GM21529 (cell line): ENCODE results near the gene UHRF1.

Experiments
- ATAC-seq: cut with Tn5 transposase; IDR thresholded peaks from one replicate; pipeline ENCODE4 v1.9.1; 2021; ENCODE audit not compliant: unreplicated experiment

The UHRF1 gene

DNA sequence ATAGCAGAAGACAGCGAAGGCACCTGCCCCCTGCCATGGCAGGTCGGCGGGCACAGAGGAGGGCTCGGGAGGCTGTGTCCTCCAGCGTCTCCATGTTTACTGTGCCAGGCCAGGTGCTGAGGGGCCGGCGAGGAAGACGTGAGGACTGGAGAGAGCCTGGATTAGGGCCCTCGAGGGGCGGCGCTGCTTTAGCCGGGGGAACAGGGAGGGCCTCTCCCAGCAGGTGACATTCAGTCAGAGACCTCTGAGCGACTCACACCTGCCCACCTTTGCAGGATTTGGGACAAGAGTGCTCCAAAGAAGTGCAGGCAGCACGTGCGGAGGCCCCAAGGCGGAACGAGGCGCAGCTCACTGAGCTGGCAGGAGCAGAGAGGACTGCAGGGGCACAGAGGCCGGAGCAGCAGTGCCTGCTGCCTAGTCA is 77.2 kb downstream of the UHRF1 start:
- no peak for ATAC-seq

DNA sequence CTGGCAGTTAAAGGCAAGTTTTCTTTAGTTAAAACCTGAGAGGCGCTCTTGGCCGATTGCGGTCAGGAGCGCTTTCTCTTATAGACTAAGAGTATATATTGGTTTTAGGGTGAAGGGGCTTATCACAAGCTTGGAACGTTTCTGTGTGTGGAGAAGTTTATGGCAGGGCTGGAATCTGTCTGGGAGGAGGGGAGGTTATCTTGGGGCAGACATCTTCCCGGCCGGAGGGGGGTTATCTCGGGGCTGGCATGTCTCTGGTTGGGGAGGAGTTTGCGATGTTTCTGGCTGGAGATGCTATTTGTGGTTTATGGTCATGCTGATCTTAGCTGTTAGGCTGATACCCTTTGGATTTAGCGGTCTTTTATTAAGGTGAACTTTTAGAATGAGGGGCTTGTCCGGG is 78.0 kb downstream of the UHRF1 start:
- ATAC-seq, result no peak

DNA sequence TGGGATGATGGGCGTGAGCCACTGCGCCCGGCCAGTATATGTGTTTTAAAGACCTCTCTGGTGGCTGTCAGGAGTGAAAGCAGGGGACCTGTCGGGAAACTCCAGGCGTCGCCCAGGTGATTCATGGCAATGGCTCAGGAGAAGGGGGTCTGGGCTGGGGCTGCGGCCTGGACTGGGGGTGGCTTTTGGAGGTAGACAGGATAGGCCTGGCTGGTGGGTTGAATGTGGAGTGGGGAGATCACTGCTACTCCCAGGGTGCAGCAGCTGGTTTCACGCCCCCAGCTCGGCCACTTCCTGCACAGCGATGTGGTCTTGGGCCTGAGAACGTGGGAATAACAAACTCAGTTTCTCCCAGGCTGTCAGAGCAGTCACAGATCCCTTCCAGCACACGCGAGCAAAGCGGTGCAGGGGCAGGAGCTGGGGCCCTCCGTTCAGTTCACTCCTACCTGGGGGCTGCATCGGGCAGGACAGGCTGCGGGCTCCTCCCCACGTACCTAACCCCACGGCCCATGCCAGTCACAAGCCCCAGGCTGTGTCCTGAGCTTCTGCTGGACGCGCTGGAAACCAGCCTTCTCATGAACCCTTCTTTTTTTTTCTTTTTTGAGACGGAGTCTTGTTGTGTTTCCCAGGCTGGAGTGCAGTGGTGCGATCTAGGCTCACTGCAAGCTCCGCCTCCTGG is 78.5 kb downstream of the UHRF1 start:
- no peak for ATAC-seq

DNA sequence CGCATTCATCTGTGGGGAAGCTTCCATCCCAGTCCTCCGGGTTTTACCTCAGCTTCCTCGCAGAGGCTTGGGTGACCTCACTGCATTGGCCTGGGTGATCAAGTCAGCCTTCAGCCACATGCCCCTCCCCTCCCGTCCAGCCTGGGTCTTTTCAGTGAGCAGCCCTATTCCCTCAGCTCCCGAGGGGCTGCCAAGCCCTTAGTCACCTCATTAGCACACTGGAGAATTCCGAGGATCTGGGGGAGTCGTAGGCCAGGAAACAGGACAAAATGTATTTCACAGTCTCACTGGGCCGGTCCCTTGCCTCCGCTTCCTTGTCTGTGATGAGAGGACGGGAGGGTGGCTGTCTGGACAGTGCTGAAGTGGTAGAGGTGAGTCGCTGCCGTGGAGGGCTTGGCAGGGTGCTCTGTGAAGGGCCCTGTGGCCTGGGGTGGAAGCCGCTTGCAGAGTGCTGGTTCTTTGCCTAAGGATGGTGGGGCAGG is 79.5 kb downstream of the UHRF1 start:
- ATAC-seq, result no peak

DNA sequence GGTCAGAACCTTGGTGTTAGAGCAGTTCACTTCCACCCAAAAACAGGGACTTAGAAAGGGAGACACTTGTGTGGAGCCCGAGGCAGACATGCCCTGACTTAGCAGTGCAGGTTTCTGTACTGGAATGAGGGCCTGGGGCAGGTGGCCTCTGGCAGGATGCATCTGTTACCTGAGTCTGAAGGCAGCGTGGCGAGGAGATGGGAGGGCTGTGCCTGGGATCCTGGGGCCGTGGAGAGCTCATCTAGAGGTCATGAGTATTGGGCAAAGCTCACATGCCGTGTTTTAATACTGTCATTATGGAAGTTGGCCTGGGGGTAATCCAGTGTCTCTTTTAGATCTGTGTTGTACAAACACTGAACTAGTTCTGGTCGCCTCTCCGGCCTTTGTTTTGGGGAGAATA is 81.0 kb downstream of the UHRF1 start:
- ATAC-seq, result no peak

DNA sequence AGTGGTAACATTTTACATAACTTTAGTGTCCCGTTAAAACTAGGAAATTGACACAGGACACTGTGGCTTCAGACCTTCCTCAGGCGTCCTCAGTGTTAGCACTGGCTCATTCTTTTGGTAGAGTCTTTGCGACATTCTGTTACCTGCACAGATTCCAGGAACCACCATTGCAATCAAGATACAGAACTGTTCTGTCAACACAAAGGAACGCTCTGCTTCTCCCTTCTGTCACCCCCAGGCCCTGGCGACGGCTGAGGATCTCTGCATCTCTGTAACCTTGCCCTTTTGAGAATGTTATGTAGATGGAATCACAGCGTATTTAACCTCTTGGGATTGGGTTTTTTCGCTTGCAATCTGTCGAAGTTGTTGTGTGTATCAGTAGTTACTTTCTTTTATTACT is 82.2 kb downstream of the UHRF1 start:
- no peak for ATAC-seq

DNA sequence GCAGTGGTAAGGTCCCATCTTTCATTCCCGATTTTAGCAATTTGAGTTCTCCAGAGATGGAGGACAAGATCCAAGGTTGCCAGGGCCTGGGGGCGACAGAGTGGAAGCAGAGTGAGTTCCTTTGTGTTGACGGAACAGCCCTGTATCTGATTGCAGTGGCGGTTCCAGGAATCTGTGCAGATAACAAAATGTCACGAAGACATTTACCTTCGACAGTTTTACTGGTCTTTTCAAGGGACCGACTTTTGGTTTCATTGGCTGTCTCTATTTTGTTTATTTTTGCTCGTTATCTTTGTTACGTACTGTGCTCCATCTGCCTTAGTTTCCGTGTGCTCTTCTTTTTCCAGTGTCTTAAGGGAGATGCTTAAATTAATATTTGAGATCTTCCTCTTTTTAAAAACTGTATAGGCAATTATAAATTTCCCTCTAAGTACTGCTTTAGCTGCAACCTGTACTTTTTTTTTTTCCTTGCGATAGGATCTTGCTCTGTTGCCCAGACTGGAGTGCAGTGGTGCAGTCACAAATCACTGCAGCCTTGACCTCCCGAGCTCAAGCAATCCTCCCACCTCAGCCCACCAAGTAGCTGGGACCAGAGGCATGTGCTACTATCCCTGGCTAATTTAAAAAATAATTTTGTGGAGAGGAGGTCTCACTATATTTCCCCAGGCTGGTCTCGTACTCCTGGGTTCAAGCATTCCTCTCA is 82.8 kb downstream of the UHRF1 start:
- no peak for ATAC-seq

DNA sequence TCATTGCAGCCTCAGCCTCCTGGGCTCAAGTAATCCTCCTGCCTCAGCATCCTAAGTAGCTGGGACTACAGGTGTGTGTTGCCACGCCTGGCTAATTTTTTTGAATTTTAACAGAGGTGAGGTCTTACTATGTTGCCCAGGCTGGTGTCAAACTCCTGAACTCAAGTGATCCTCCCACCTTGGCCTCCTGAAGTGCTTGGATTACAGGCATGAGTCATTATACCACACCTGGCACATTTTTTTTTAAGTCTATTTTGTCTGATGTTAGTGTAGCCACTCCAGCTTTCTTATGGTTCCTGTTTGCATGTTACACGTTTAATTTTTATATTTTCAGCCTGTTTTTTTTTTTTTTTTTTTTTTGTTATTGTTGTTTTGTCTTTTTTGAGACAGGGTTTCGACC is 84.4 kb downstream of the UHRF1 start:
- no peak for ATAC-seq

DNA sequence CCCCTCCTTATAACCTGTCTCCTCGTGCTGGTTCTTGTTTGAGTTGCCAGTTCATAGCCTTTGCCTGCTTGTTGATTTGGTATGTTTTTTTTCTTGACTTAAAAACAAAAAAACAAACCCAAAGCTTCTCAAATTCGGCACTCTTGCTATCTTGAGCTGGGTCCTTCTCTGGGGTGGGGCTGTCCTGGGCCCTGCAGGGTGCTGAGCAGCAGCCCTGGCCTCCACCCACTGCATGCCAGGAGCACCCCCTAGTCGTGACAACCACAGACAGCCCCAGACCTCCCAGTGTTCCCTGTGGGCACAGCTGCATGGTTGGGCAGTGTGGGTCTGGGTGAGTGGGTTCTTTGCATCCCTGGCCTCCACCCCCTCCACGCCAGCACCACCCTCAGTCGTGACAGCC is 87.4 kb downstream of the UHRF1 start:
- no peak for ATAC-seq

DNA sequence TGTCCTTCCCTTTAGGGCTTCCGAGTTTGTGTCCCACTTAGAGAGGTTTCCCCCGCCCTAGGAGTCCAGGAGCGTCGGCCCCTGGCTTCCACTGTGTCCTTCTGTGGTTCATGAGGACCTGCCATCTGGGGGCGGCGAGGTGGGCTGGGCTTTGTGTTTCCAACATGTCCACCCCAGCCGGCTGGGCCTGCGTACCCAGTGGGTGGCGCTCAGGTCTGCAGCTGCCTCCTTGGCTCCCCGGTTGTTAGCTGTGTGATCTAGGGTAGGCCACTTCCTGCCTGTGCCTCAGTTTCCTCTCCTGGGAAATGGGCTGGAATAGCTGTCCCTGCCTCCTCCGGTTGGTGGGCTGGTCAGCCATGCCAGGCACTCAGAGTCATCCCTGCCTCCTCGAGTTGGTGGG is 88.0 kb downstream of the UHRF1 start:
- no peak for ATAC-seq

DNA sequence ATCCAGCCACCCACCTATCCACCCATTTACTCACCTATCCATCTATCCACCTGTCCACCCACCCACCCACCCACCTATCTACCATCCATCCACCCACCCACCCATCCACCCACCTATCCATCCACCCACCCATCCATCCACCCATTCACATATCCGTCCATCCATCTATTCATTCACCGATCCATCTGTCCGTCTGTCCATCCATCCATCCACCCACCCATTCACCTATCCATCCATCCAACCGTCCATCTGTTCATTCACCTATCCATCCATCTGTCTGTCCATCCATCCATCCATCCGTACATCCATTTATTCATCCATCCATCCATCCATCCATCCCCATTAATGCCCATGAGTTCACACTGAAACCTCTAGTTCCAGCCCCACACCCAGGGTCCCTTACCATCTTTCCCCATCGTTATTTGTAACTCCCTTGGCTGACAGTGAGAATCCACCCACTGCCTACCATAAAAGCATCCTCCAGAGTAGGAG is 90.9 kb downstream of the UHRF1 start:
- no peak for ATAC-seq

DNA sequence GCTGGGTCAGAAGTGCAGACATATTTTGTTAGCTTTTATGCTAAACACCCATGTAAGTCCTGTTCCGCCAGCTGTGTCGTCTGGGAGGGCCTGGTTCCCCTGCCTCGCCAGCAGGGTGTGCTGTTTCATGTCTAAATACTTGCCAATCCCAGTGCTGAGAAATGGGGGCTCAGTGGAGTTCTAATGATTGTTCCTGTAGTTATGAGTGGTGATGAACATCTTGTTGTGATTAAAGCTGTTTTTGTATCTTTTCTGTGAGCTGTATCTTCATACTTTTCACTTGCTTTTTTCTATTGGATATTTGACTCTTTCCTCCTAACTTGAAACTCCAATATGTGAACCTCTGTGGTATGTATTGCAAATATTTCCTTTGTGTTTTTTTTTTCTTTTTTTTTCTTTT is 92.3 kb downstream of the UHRF1 start:
- ATAC-seq, result no peak

DNA sequence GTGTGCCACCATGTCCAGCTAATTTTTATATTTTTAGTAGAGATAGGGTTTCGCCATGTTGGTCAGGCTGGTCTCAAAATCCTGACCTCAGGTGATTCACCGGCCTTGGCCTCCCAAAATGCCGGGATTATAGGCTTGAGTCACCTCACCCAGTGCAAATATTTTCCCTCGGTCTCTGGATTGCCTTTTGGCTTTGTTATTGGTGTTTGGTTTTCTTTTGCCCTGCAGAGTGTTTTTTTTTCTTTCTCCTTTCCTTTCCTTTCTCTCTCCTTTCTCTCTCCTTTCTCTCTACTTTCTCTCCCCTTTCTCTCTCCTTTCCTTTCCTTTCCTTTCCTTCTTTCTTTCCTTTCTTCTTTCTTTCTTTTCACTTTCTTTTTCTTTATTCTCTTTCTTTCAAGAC is 92.8 kb downstream of the UHRF1 start:
- ATAC-seq, result no peak

DNA sequence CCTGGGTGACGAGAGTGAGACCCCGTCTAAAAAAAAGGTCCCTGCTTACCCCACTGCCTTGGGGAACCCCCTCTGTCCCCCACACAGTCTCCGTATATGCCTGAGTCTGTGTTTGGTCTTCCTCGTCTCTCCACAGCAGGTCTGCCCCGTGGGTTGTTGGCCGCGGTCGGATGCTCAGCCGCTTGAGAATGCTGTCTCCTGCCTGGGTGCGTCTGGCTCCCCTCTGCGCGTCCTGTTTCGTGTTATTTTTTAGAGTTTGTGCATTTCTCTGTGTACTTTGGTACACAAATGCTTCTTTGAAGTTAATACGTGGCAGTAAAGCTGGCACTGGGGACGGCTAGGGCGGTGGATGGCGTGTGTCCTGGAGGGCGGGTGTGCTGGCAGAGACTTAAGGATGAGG is 94.5 kb downstream of the UHRF1 start:
- ATAC-seq, result no peak

DNA sequence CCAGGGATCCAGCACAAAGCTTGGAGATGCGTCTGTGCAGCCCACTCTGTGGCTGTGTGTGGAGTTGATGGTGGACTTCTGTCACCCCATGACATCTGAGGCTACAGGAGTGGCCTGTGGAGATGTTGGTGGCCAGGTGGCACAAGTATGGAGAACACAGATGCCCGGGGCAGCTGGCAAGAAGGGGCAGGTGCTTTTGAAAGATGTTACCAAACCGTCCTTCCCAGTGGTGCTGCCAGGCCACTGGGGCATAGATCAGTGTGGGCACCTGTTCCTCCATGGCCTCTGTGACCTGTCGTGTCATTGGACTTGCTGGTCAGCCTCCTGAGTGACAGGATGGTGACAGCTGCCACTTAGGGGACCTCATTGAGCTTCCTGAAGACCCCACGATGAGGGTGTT is 95.8 kb downstream of the UHRF1 start:
- ATAC-seq, result no peak

DNA sequence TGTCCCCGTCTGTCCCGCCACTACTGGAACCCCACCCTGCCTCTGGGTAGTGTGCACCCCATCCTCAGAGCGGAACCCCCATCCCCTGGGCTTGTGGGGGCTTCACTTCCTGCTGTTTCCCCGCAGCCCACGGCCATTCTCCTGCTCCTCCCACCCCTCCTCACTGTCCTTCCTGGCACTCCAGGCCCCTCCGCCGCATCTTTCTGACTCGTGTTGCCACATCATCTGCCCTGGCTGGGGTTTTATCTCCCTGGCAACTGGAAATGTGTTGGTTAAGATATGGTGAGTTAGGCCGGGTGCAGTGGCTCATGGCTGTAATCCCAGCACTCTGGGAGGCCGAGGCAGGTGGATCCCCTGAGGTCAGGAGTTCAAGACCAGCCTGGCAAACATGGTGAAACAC is 96.9 kb downstream of the UHRF1 start:
- ATAC-seq, result no peak

DNA sequence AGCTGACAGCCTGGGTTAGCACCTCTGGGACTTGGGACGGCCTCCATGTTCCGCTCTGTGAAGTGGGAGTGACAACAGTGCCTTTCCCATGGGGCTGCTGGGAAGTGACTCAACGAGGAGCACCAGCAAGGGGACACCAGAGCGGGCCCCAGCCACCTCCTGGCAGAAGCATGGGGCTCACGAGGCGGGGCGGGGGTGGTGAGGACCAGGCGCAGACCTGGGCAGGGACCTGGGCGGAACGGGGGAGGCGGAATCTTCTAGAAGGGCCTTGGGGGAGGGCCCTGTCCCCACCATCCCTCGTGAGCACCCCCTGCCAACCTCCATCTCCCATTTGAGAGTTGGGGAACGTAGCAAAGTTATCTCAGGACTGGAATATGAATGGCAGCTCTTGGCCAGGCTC is 97.5 kb downstream of the UHRF1 start:
- ATAC-seq, result no peak
